Endodermal cell (in vitro differentiated cells): Measurements from ENCODE around the gene B4GALNT3. TPM values are rescaled to one million over a fixed set of nuclear protein-coding genes. Genes with fewer than 3 reads are reported as not detected.

Experiments used
- DNase-seq: peaks from one replicate; pipeline ENCODE4 v3.0.0-alpha.2; 2017
- H3K27ac ChIP-seq: 2 replicates; pipeline ENCODE4 v1.5.1; 2013; ENCODE audit warnings: mild to moderate bottlenecking, low read depth, low read length, moderate library complexity
- H3K27me3 ChIP-seq: 2 replicates; pipeline ENCODE4 v1.6.1; 2013; ENCODE audit warnings: mild to moderate bottlenecking, low read length, moderate library complexity; ENCODE audit not compliant: insufficient read depth, control insufficient read depth, poor library complexity, severe bottlenecking
- H3K36me3 ChIP-seq: 2 replicates; pipeline ENCODE4 v1.7.0; 2013; ENCODE audit warnings: mild to moderate bottlenecking, low read length, moderate library complexity; ENCODE audit not compliant: control insufficient read depth, insufficient read depth
- H3K4me1 ChIP-seq: one replicate; pipeline ENCODE4 v1.7.0; 2013; ENCODE audit warnings: low read length; ENCODE audit not compliant: control insufficient read depth, insufficient read depth
- H3K4me3 ChIP-seq: 2 replicates; pipeline ENCODE4 v1.5.1; 2013; ENCODE audit warnings: mild to moderate bottlenecking, low read length, moderate library complexity
- H3K9ac ChIP-seq: 2 replicates; pipeline ENCODE4 v1.6.1; 2013; ENCODE audit warnings: mild to moderate bottlenecking, low read length, moderate library complexity; ENCODE audit not compliant: poor library complexity, severe bottlenecking; ENCODE audit errors: extremely low read depth
- H3K9me3 ChIP-seq: 2 replicates; pipeline ENCODE4 v1.6.1; 2013; ENCODE audit warnings: mild to moderate bottlenecking, low read length, moderate library complexity; ENCODE audit not compliant: control insufficient read depth
- H3K27ac Mint-ChIP-seq: 2 replicates; pipeline ENCODE4 v1.8.0; 2020; ENCODE audit warnings: mixed read lengths
- H3K27me3 Mint-ChIP-seq: 2 replicates; pipeline ENCODE4 v1.8.0; 2021; ENCODE audit warnings: mild to moderate bottlenecking, mixed read lengths; ENCODE audit not compliant: insufficient read depth
- H3K36me3 Mint-ChIP-seq: 2 replicates; pipeline ENCODE4 v1.8.0; 2020; ENCODE audit warnings: low read depth, mixed read lengths
- H3K4me1 Mint-ChIP-seq: 2 replicates; pipeline ENCODE4 v1.8.0; 2020; ENCODE audit warnings: mixed read lengths
- H3K4me3 Mint-ChIP-seq: 2 replicates; pipeline ENCODE4 v1.8.0; 2020; ENCODE audit warnings: mild to moderate bottlenecking, moderate library complexity, mixed read lengths
- H3K9me3 Mint-ChIP-seq: 2 replicates; pipeline ENCODE4 v1.8.0; 2020; ENCODE audit warnings: mild to moderate bottlenecking, mixed read lengths
- WGBS, 2 experiments: methylation state at CpG; one replicate each; pipeline versions ENCODE4 v1.1.5 to v1.1.7; 2013; ENCODE audit warnings: missing lambda C conversion rate in 2 of 2, mixed read lengths in 1 of 2; ENCODE audit not compliant: insufficient coverage in 1 of 2, insufficient read length in 1 of 2; 5-methylcytosine and 5-hydroxymethylcytosine counted together
- total RNA-seq, 2 donors: library from RNA; stranded (reverse); fragmentation: NEBNext Ultra II Directional in 1 of 2; extraction: Animal tissue kit (Norgen Biotek cat#: 25700) in 1 of 2; gene quantifications; 2 replicates in 1 of 2; 3 replicates in 1 of 2; pipeline ENCODE4 v1.2.1, GENCODE V29; 2021
- TF ChIP-seq, protein P1 (sequence below): fragments of 200-600 bp; sonication (generic); conservative IDR thresholded peaks from 2 replicates; pipeline ENCODE4 v1.5.0; 2021; ENCODE audit warnings: antibody characterized with exemption, mild to moderate bottlenecking

Gene B4GALNT3
- total RNA-seq, 2 donors from 2014 or later: 61.5 to 155 TPM

DNA sequence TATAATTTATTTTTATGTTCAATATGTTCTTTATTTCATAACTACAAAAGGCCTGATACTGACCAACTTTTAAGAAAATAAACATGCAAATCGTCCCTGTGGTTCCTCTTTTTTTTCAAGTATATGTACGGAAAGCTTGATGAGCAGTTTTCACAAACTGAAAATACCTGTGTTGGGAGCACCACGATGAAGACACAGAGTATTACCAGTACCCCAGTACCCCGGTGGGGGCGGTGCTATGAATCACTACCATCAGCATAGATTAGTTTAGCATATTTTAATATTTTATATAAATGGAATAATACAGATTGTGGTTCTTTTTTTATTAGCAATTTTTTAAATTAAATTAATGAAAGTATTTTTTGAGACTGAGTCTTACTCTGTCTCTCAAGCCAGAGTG lies 7.0 kb downstream of the B4GALNT3 start:
- H3K27ac ChIP-seq: no peak overlapping the region
- Mint-ChIP-seq H3K27ac (no peak overlapping the region), H3K27me3 (no peaks in the 10 kb centered on the region), H3K4me3 (no peak overlapping the region), H3K36me3 (peaks cover 16% of the 10 kb centered on the region), H3K9me3 (no peaks in the 10 kb centered on the region), H3K4me1 (peaks cover 56% of the 10 kb centered on the region)
- H3K4me3 ChIP-seq: no peak overlapping the region
- WGBS, 2 experiments: 89 to 100% methylated on average over 1 to 3 of the region's 5 CpGs
- H3K36me3 ChIP-seq: peaks cover 12% of the 10 kb centered on the region
- H3K9me3 ChIP-seq: no peaks in the 10 kb centered on the region
- no peak for DNase-seq
- no peak overlapping the region for H3K9ac ChIP-seq
- no peaks in the 10 kb centered on the region for H3K27me3 ChIP-seq
- TF ChIP-seq, protein P1, sequence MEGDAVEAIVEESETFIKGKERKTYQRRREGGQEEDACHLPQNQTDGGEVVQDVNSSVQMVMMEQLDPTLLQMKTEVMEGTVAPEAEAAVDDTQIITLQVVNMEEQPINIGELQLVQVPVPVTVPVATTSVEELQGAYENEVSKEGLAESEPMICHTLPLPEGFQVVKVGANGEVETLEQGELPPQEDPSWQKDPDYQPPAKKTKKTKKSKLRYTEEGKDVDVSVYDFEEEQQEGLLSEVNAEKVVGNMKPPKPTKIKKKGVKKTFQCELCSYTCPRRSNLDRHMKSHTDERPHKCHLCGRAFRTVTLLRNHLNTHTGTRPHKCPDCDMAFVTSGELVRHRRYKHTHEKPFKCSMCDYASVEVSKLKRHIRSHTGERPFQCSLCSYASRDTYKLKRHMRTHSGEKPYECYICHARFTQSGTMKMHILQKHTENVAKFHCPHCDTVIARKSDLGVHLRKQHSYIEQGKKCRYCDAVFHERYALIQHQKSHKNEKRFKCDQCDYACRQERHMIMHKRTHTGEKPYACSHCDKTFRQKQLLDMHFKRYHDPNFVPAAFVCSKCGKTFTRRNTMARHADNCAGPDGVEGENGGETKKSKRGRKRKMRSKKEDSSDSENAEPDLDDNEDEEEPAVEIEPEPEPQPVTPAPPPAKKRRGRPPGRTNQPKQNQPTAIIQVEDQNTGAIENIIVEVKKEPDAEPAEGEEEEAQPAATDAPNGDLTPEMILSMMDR: no peak
- peaks cover 27% of the 10 kb centered on the region for H3K4me1 ChIP-seq

DNA sequence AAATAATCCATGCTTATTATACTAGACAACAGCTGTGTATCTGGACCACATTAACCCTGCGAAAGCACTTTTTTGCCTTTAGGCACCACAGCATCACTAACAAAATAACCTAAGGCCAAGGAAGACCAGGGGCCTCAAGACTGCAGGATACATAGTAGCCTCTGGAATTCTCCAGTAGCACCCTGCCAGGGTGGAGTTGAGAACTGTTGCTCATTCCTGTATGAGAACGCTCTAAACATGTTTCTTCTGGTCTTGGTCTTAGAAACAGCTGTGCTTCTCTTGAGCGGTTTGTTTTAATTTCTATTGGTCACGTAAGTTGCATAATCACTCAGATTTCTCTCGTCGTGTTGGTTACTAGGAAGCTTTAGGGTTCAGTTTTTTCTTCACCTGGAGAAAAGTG lies 7.9 kb downstream of the B4GALNT3 start:
- no peaks in the 10 kb centered on the region for H3K27me3 ChIP-seq
- H3K27me3 Mint-ChIP-seq: no peaks in the 10 kb centered on the region
- no peak overlapping the region for H3K4me3 ChIP-seq
- peak overlapping the region; percentile 44 for H3K27ac Mint-ChIP-seq
- no peaks in the 10 kb centered on the region for H3K9me3 ChIP-seq
- TF ChIP-seq, protein P1: no peak
- no peak overlapping the region for H3K9ac ChIP-seq
- WGBS, 2 experiments: 94 to 97% methylated on average over 2 to 6 of the region's 6 CpGs
- no peaks in the 10 kb centered on the region for H3K9me3 Mint-ChIP-seq
- no peak for DNase-seq
- H3K27ac ChIP-seq: no peak overlapping the region
- H3K4me1 Mint-ChIP-seq: peaks cover 47% of the 10 kb centered on the region
- peaks cover 23% of the 10 kb centered on the region for H3K4me1 ChIP-seq
- peaks cover 12% of the 10 kb centered on the region for H3K36me3 ChIP-seq
- H3K4me3 Mint-ChIP-seq: no peak overlapping the region
- H3K36me3 Mint-ChIP-seq: peaks cover 19% of the 10 kb centered on the region

DNA sequence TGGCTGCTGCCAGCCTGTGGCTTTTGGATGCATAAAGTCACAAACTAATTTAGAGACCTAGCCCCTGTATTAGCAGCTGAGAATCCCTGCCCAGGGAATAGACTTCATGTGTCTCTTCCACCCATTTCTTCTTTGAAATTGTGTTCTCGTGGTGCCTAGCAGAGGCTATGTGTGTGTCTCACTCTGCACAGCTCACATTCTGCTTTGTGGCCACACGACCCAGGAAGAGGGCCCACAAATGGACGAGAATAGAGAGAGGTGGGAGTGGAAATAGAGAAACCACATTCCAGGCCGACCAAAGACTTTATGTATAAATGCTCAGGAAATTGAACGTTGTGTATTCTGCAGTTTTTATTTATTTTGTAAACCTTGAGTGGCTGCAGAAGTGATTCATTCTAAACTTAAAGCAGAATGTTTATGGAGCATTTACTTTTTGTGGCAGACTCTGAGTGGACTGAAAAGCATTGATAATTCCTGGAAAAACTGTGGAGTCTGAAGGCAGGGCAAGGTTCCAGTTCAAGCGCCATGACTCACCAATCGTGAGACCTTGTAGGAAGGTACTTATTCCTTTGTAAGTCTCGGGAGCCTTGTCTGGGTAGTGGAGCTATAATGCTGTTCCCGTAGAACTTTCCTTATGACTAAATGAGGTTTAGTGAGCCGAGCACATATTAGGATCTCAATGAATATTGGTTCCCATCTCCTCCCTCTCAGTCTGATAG lies 9.1 kb downstream of the B4GALNT3 start:
- Histone ChIP-seq H3K9me3 (no peaks in the 10 kb centered on the region), H3K27me3 (no peaks in the 10 kb centered on the region), H3K36me3 (peaks cover 12% of the 10 kb centered on the region), H3K27ac (no peak overlapping the region), H3K4me1 (peaks cover 12% of the 10 kb centered on the region), H3K9ac (no peak overlapping the region), H3K4me3 (no peak overlapping the region)
- Mint-ChIP-seq H3K9me3 (no peaks in the 10 kb centered on the region), H3K27ac (peak overlapping the region; percentile 10), H3K4me1 (peaks cover 42% of the 10 kb centered on the region), H3K4me3 (no peak overlapping the region), H3K27me3 (no peaks in the 10 kb centered on the region), H3K36me3 (peaks cover 23% of the 10 kb centered on the region)
- TF ChIP-seq, protein P1: no peak
- 91 to 92% methylated on average over 8 to 10 of the region's 10 CpGs for WGBS, 2 experiments
- peak; percentile 47 for DNase-seq
